ENCODE results near the gene TAMALIN.

DNA sequence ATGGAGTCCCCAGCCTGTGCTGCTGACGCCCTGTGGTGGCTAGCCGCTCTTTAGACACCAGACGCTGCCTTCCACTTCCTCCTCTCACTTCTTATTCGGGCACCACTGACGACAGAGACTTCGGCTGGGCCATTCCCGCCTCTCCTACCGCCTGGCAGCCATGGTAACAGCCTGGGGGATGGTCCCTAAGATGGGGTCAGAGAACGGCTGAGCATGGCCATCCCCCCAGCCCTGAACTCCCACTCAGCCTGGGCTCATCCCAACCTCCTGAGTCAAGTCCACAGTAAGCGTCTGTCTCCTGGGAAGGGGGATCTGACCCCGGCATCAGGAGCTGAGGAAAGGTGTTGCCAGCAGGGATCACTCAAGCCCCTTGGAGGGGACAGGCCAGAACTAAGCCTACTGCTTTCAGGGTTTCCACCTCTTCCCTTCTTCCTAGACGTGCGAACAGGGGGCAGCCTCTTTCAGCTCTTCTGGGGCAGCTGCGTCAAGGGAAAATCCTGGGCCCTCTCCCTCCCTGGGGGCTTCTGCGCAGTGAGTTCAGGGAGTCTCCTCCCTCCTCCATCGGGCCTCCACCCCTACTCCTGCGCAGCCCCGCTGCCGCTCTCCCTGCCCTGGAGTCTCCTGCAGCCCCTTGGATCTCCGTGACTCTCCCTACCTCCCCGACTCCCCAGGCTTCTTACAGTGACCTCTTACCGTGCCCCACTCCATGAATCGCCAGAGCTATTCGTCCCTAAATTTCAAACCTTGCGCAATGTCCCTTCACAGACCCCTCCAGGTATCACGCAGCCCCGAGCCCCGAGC, 643 bp upstream of the TAMALIN start:
- TF ChIP-seq, protein P1, sequence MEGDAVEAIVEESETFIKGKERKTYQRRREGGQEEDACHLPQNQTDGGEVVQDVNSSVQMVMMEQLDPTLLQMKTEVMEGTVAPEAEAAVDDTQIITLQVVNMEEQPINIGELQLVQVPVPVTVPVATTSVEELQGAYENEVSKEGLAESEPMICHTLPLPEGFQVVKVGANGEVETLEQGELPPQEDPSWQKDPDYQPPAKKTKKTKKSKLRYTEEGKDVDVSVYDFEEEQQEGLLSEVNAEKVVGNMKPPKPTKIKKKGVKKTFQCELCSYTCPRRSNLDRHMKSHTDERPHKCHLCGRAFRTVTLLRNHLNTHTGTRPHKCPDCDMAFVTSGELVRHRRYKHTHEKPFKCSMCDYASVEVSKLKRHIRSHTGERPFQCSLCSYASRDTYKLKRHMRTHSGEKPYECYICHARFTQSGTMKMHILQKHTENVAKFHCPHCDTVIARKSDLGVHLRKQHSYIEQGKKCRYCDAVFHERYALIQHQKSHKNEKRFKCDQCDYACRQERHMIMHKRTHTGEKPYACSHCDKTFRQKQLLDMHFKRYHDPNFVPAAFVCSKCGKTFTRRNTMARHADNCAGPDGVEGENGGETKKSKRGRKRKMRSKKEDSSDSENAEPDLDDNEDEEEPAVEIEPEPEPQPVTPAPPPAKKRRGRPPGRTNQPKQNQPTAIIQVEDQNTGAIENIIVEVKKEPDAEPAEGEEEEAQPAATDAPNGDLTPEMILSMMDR (conservative IDR thresholded peaks at IDR 0.05; ENCODE audit: low read depth, low read length): no peak
- TF ChIP-seq POLR2A (IDR thresholded peaks at IDR 0.05; ENCODE audit: low read depth, low read length) (no peak), MAZ (IDR thresholded peaks at IDR 0.05; ENCODE audit: borderline replicate concordance, low read depth, low read length) (no peak), RAD21 (IDR thresholded peaks at IDR 0.05; ENCODE audit: low read length) (no peak), MAFK (IDR thresholded peaks at IDR 0.05; ENCODE audit: low read depth, low read length) (no peak), RCOR1 (IDR thresholded peaks at IDR 0.05; ENCODE audit: insufficient replicate concordance, low read length) (no peak), SMC3 (IDR thresholded peaks at IDR 0.05; ENCODE audit: low read depth, low read length) (no peak)
- TF ChIP-seq, protein P2, sequence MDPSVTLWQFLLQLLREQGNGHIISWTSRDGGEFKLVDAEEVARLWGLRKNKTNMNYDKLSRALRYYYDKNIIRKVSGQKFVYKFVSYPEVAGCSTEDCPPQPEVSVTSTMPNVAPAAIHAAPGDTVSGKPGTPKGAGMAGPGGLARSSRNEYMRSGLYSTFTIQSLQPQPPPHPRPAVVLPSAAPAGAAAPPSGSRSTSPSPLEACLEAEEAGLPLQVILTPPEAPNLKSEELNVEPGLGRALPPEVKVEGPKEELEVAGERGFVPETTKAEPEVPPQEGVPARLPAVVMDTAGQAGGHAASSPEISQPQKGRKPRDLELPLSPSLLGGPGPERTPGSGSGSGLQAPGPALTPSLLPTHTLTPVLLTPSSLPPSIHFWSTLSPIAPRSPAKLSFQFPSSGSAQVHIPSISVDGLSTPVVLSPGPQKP (IDR thresholded peaks at IDR 0.05; ENCODE audit: borderline replicate concordance, low read depth, low read length): no peak
- TF ChIP-seq, protein P3, sequence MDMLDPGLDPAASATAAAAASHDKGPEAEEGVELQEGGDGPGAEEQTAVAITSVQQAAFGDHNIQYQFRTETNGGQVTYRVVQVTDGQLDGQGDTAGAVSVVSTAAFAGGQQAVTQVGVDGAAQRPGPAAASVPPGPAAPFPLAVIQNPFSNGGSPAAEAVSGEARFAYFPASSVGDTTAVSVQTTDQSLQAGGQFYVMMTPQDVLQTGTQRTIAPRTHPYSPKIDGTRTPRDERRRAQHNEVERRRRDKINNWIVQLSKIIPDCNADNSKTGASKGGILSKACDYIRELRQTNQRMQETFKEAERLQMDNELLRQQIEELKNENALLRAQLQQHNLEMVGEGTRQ (IDR thresholded peaks at IDR 0.05; ENCODE audit: low read depth, low read length): no peak
